Measurements from ENCODE around the gene ENDOU.
"Not testable (repeated sequence)": the region's sequence is repeated elsewhere in the genome, so short reads cannot be mapped to it uniquely, and the experiment has no call there.

The ENDOU gene

GRCh38 chr12:47672068-47672467 lies 53.2 kb downstream of the ENDOU start:
- no peak for DNase-seq

DNA sequence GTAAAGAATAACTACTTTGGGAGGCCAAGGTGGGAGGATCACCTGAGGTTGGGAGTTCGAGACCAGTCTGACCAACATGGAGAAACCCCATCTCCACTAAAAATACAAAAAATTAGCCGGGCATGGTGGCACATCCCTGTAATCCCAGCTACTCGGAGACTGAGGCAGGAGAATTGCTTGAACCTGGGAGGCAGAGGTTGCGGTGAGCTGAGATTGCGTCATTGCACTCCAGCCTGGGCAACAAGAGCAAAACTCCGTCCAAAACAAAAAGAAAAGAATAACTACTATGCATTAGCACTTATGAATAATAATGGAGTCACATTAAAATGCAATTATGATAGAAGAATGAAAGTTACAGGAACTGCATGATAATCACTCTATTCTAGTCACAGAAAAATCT lies 57.4 kb downstream of the ENDOU start:
- DNase-seq: not testable (repeated sequence)

All from AML-193 (cell line).